ENCODE data around the gene PODXL. TPM values are rescaled to one million over a fixed set of nuclear protein-coding genes. Genes with fewer than 3 reads are reported as not detected.

The PODXL gene
- total and polyA plus RNA-seq, 11 donors, result 30.9 to 230 (median 71.8) TPM

DNA sequence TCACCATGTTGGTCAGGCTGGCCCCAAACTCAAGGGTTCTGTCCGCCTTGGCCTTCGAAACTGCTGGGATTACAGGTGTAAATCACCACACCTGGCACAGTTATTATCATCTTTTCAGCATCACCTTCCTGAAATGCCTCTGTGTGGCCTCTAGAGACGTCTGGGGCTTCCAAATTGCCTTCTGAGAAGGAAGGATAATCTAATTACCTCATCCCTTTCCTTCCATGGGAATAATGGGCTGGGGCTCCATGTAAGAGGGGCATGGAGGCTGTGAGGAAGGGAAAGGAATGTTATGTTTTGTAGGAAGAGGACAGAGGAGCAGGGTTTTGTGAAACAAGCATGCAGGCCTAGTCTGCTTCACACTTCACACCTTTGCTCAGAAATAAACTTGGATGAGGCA lies 22.2 kb upstream of the PODXL start:
- Histone ChIP-seq H3K4me3 (no peak overlapping the region), H3K36me3 (no peaks in the 10 kb centered on the region), H3K27me3 (no peaks in the 10 kb centered on the region), H3K9me3 (no peaks in the 10 kb centered on the region), H3K27ac (no peak overlapping the region), H3K4me1 (peaks cover 0 to 30% (median 18%) of the 10 kb centered on the region in 12 donors)
- TF ChIP-seq, protein P1, sequence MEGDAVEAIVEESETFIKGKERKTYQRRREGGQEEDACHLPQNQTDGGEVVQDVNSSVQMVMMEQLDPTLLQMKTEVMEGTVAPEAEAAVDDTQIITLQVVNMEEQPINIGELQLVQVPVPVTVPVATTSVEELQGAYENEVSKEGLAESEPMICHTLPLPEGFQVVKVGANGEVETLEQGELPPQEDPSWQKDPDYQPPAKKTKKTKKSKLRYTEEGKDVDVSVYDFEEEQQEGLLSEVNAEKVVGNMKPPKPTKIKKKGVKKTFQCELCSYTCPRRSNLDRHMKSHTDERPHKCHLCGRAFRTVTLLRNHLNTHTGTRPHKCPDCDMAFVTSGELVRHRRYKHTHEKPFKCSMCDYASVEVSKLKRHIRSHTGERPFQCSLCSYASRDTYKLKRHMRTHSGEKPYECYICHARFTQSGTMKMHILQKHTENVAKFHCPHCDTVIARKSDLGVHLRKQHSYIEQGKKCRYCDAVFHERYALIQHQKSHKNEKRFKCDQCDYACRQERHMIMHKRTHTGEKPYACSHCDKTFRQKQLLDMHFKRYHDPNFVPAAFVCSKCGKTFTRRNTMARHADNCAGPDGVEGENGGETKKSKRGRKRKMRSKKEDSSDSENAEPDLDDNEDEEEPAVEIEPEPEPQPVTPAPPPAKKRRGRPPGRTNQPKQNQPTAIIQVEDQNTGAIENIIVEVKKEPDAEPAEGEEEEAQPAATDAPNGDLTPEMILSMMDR (IDR thresholded peaks at IDR 0.05), result no peak
- TF ChIP-seq POLR2A (IDR thresholded peaks at IDR 0.05), result no peak
- ATAC-seq, result no peak
- 43 to 58% (median 51%) methylated on average over 3 of the region's 3 CpGs for WGBS, 4 donors
- DNase-seq, result no peak
- intact Hi-C loops (cut with DNase I), result no loop called here

DNA sequence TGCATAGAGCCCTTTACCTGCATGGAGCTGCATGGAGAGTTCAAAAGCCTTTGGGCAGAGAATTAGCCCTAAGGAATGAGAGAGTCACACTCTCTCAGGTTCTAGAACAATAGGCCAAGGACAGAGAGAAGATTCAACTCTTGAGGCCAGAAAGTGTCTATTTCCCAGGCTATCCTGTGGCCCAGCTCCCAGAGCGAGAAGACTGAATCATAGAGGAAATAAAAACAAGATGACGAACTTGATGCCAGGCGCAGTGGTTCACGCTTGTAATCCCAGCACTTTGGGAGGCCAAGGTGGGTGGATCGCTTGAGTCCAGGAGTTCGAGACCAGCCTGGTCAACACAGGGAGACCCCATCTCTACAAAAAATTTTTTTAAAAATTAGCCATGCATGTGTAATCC lies 18.3 kb upstream of the PODXL start:
- DNase-seq, result no peak
- H3K27ac ChIP-seq, result no peak overlapping the region
- no peaks in the 10 kb centered on the region for H3K9me3 ChIP-seq
- intact Hi-C loops (cut with DNase I), result no loop called here
- WGBS, 4 donors, result 93 to 97% (median 97%) methylated on average over 6 of the region's 6 CpGs
- H3K27me3 ChIP-seq, result no peaks in the 10 kb centered on the region
- H3K4me1 ChIP-seq, result peaks cover 0 to 3% (median 0%) of the 10 kb centered on the region in 12 donors
- H3K4me3 ChIP-seq, result no peak overlapping the region
- no peak for ATAC-seq
- no peak for TF ChIP-seq POLR2A (IDR thresholded peaks at IDR 0.05)
- TF ChIP-seq, protein P1 (IDR thresholded peaks at IDR 0.05), result no peak
- H3K36me3 ChIP-seq, result no peaks in the 10 kb centered on the region

DNA sequence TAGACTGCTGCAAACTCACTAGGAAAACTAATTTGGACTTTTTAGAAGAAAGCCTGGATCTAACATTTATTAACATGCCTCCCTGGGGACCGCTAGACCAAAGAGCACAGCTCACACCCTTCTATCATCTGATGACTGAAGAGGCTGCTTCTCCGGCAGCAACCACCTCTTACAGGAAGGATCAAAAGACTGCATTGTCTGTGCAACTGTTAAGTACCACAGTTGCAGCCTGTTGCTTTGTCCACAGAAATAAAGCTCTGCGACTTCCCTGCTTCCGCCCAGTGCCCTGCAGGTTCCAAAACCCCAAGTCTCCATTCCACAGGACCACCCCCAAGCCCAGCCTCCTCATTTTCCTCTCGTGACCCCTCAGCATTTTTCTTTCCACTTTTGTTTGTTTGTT lies 14.0 kb upstream of the PODXL start:
- no peaks in the 10 kb centered on the region for H3K4me1 ChIP-seq
- intact Hi-C loops (cut with DNase I), result no loop called here
- TF ChIP-seq, protein P1 (IDR thresholded peaks at IDR 0.05), result no peak
- TF ChIP-seq POLR2A (IDR thresholded peaks at IDR 0.05), result no peak
- H3K36me3 ChIP-seq, result no peaks in the 10 kb centered on the region
- no peaks in the 10 kb centered on the region for H3K27me3 ChIP-seq
- WGBS, 4 donors, result 92 to 95% (median 93%) methylated on average over 5 of the region's 5 CpGs
- H3K27ac ChIP-seq, result no peak overlapping the region
- no peak for DNase-seq
- no peaks in the 10 kb centered on the region for H3K9me3 ChIP-seq
- H3K4me3 ChIP-seq, result no peak overlapping the region
- no peak for ATAC-seq

DNA sequence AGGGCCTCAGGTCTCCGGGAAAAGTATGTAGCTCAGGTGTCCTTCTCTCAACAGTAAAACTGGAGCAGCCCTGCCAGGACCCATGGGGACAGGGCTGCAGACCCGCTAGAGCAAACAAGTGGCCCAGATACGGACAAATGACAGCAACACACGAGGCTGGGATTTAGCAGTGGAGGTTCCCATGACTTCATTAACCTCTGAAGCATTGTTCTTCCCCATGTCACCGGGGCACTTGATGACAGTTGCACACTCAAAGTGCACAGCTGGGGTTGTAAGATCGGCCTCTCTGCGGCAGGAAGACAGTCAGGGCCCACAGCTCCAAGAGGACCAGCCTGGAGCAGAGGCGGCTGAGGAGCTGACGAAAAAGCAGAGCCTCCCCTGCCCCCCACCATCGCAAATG lies 12.5 kb upstream of the PODXL start:
- intact Hi-C loops (cut with DNase I), result no loop called here
- Histone ChIP-seq H3K4me1 (no peaks in the 10 kb centered on the region), H3K36me3 (no peaks in the 10 kb centered on the region), H3K27ac (peak overlapping the region in 2 of 12 donors; percentile 9 to 33), H3K4me3 (no peak overlapping the region), H3K9me3 (no peaks in the 10 kb centered on the region), H3K27me3 (no peaks in the 10 kb centered on the region)
- DNase-seq, result no peak
- 51 to 70% (median 57%) methylated on average over 10 of the region's 10 CpGs for WGBS, 4 donors
- peak in 2 of 4 donors; percentile 20 to 25 for ATAC-seq
- TF ChIP-seq, protein P1 (IDR thresholded peaks at IDR 0.05), result no peak
- TF ChIP-seq POLR2A (IDR thresholded peaks at IDR 0.05), result no peak

All from heart left ventricle (tissue), 16 donors.